ENCODE data around the gene METAP1D. TPM values are rescaled to one million over a fixed set of nuclear protein-coding genes. Genes with fewer than 3 reads are reported as not detected.

The METAP1D gene
- total RNA-seq, 1 experiment from 2014 or later, result 8.6 TPM

- DNase-seq (ENCODE audit: low read depth, low spot score), result no peak
- H3K4me1 ChIP-seq (ENCODE audit: control insufficient read depth, insufficient read depth, low read length), result peaks cover 3% of the 10 kb centered on the region
- no TSS peak for BruUV-seq (replicated peaks)
- POLR2A ChIA-PET, result no interaction called here
- CTCF ChIA-PET, result interaction anchor here (1.0 to 1.3 kb wide), 2 partner anchors 9 to 12 kb away, joined by 4 to 5 read pairs; no protein-coding TSS in a partner anchor
- peak overlapping the region; percentile 77 for H3K27ac ChIP-seq (ENCODE audit: low read length)
- intact Hi-C loops (cut with micrococcal nuclease; ENCODE audit: unreplicated experiment) (no loop called here), in situ Hi-C loops (cut with HindIII; ENCODE audit: low pct_unique_long_range_greater_than_20kb, low sequenced_read_pairs) (no loop called here)
- TF ChIP-seq SIN3A (IDR thresholded peaks at IDR 0.05; ENCODE audit: borderline replicate concordance, insufficient read depth, low read depth, low read length) (no peak), REST (IDR thresholded peaks at IDR 0.05; ENCODE audit: insufficient read depth in 1 of 2, low read depth in 2 of 2, low read length in 1 of 2) (no peak), POLR2AphosphoS5 (IDR thresholded peaks at IDR 0.05; ENCODE audit: low read depth, low read length) (no peak), TCF7L2 (IDR thresholded peaks at IDR 0.05; ENCODE audit: low read depth, low read length) (no peak)
- TF ChIP-seq, protein P1, sequence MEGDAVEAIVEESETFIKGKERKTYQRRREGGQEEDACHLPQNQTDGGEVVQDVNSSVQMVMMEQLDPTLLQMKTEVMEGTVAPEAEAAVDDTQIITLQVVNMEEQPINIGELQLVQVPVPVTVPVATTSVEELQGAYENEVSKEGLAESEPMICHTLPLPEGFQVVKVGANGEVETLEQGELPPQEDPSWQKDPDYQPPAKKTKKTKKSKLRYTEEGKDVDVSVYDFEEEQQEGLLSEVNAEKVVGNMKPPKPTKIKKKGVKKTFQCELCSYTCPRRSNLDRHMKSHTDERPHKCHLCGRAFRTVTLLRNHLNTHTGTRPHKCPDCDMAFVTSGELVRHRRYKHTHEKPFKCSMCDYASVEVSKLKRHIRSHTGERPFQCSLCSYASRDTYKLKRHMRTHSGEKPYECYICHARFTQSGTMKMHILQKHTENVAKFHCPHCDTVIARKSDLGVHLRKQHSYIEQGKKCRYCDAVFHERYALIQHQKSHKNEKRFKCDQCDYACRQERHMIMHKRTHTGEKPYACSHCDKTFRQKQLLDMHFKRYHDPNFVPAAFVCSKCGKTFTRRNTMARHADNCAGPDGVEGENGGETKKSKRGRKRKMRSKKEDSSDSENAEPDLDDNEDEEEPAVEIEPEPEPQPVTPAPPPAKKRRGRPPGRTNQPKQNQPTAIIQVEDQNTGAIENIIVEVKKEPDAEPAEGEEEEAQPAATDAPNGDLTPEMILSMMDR (IDR thresholded peaks at IDR 0.05), result no peak; the same call in 1 of the 2 replicates
- no peaks in the 10 kb centered on the region for H3K36me3 ChIP-seq (ENCODE audit: control insufficient read depth, insufficient read depth, low read length)
- 0 out of 2 replicates have a peak, but pooled peaks have one; percentile 13 for ATAC-seq
- H3K4me3 ChIP-seq (ENCODE audit: low read depth in 2 of 2, low read length in 2 of 2), result peak overlapping the region; percentile 67 to 73
- no peaks in the 10 kb centered on the region for H3K27me3 ChIP-seq (ENCODE audit: control insufficient read depth, insufficient read depth, low read length)
- H3K9me3 ChIP-seq (ENCODE audit: control insufficient read depth, insufficient read depth, low read depth, low read length), result no peaks in the 10 kb centered on the region
Measured at GRCh38 chr2:172086241-172087206, 86.8 kb downstream of the METAP1D start.

DNA sequence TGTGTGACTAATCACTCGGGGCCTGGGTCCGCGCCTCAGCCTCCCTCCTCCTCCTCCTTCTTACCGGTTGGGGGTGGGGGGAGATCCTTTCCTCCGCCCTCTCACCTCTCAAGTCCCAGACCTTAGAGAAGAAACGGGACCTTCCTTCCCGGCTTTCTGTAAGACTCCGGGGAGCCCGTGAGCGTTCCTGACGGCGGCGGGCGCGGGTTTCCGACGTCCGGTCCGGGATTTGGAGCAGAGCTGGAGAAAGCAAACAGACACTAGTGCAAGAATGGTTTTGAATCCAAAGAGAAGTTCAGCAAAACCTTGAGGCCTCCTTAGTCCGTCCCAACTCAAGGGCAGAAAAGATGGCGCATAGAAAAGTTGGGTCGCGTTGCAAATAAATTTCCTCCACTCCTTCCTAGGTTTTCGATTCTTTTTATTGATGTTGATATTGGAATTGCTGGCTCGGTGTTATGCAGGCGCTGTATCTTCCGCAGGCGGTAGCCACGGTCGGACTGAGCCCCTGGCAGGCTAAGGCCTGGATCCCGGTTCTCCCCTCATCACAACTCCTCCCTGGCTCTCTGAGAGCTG is 87.5 kb downstream of the METAP1D start:
- Histone ChIP-seq H3K27ac (ENCODE audit: low read length) (no peak overlapping the region), H3K9me3 (ENCODE audit: control insufficient read depth, insufficient read depth, low read depth, low read length) (no peaks in the 10 kb centered on the region), H3K4me3 (ENCODE audit: low read depth in 2 of 2, low read length in 2 of 2) (peak overlapping the region in 1 of 2 experiments; percentile 73; a peak in 2 of 4 replicates), H3K36me3 (ENCODE audit: control insufficient read depth, insufficient read depth, low read length) (no peaks in the 10 kb centered on the region), H3K27me3 (ENCODE audit: control insufficient read depth, insufficient read depth, low read length) (no peaks in the 10 kb centered on the region), H3K4me1 (ENCODE audit: control insufficient read depth, insufficient read depth, low read length) (peaks cover 3% of the 10 kb centered on the region)
- no TSS peak for BruUV-seq (replicated peaks)
- TF ChIP-seq, protein P1 (IDR thresholded peaks at IDR 0.05), result no peak
- TF ChIP-seq POLR2AphosphoS5 (IDR thresholded peaks at IDR 0.05; ENCODE audit: low read depth, low read length) (no peak), SIN3A (IDR thresholded peaks at IDR 0.05; ENCODE audit: borderline replicate concordance, insufficient read depth, low read depth, low read length) (no peak), REST (IDR thresholded peaks at IDR 0.05; ENCODE audit: insufficient read depth in 1 of 2, low read depth in 2 of 2, low read length in 1 of 2) (no peak), TCF7L2 (IDR thresholded peaks at IDR 0.05; ENCODE audit: low read depth, low read length) (no peak)
- CTCF ChIA-PET, result interaction anchor here (1.0 to 1.3 kb wide), 2 partner anchors 8 to 11 kb away, joined by 4 to 5 read pairs; no protein-coding TSS in a partner anchor
- in situ Hi-C loops (cut with HindIII; ENCODE audit: low pct_unique_long_range_greater_than_20kb, low sequenced_read_pairs) (no loop called here), intact Hi-C loops (cut with micrococcal nuclease; ENCODE audit: unreplicated experiment) (no loop called here)
- ATAC-seq, result no peak
- no peak for DNase-seq (ENCODE audit: low read depth, low spot score)
- POLR2A ChIA-PET, result no interaction called here

All from Panc1 (cell line).